SK-N-SH (cell line): ENCODE measurements around the gene MEI1.

Source experiments
- FOXM1 ChIP-seq: IDR thresholded peaks from 2 replicates; pipeline ENCODE4 v1.4.0; 2012; ENCODE audit warnings: low read depth, mild to moderate bottlenecking
- RAD21 ChIP-seq: IDR thresholded peaks from 2 replicates; pipeline ENCODE4 v1.6.1; 2012; ENCODE audit warnings: mild to moderate bottlenecking, low read length
- RCOR1 ChIP-seq: fragments of 150-350 bp; IDR thresholded peaks from 2 replicates; pipeline ENCODE4 v1.6.1; 2017; ENCODE audit warnings: antibody characterized with exemption, low read length
- RXRA ChIP-seq: IDR thresholded peaks from 2 replicates; pipeline ENCODE4 v1.4.0; 2012; ENCODE audit warnings: low read depth, mild to moderate bottlenecking, borderline replicate concordance
- TAF1 ChIP-seq: IDR thresholded peaks from 2 replicates; pipeline ENCODE4 v1.6.1; 2012; ENCODE audit warnings: low read depth, mild to moderate bottlenecking, low read length, moderate library complexity, borderline replicate concordance
- YY1 ChIP-seq: IDR thresholded peaks from 2 replicates; pipeline ENCODE4 v1.4.0; 2012; ENCODE audit warnings: low read depth, mild to moderate bottlenecking
- TF ChIP-seq, protein P1 (sequence below): IDR thresholded peaks from 2 replicates; pipeline ENCODE4 v1.4.0; 2012; ENCODE audit warnings: low read depth
- TF ChIP-seq, protein P2 (sequence below): fragments of 200-600 bp; sonication (generic); IDR thresholded peaks from 2 replicates; pipeline ENCODE4 v1.6.1; 2017; ENCODE audit warnings: antibody characterized with exemption, mild to moderate bottlenecking, moderate library complexity
- TF ChIP-seq, protein P3 (sequence below): IDR thresholded peaks from 2 replicates; pipeline ENCODE4 v1.4.0; 2012; ENCODE audit warnings: low read depth, borderline replicate concordance

DNA sequence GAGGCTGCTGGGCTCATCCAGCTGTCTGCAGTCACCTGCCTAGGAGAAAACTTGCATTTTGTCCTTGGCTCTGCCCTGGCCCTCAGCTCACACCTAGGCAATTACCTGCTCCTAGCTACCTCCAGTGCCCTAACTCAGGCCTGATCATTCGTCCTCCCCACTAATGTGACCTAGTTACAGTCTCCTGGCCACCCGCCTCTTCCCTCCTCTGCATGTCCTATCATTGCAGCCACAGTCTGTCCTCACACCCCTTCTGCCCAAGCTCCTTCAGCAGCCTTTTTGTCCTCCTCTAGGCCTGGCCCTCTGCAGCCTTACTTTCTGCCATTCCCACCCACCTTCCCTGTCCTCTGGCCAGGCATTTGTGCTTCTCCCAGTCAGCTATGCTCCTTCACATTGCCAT lies 83.4 kb downstream of the MEI1 start:
- TF ChIP-seq RXRA (no peak), RAD21 (no peak), YY1 (no peak), TAF1 (no peak), FOXM1 (no peak), RCOR1 (no peak)
- TF ChIP-seq, protein P1, sequence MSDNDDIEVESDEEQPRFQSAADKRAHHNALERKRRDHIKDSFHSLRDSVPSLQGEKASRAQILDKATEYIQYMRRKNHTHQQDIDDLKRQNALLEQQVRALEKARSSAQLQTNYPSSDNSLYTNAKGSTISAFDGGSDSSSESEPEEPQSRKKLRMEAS, result no peak
- TF ChIP-seq, protein P2, sequence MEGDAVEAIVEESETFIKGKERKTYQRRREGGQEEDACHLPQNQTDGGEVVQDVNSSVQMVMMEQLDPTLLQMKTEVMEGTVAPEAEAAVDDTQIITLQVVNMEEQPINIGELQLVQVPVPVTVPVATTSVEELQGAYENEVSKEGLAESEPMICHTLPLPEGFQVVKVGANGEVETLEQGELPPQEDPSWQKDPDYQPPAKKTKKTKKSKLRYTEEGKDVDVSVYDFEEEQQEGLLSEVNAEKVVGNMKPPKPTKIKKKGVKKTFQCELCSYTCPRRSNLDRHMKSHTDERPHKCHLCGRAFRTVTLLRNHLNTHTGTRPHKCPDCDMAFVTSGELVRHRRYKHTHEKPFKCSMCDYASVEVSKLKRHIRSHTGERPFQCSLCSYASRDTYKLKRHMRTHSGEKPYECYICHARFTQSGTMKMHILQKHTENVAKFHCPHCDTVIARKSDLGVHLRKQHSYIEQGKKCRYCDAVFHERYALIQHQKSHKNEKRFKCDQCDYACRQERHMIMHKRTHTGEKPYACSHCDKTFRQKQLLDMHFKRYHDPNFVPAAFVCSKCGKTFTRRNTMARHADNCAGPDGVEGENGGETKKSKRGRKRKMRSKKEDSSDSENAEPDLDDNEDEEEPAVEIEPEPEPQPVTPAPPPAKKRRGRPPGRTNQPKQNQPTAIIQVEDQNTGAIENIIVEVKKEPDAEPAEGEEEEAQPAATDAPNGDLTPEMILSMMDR, result no peak
- TF ChIP-seq, protein P3, sequence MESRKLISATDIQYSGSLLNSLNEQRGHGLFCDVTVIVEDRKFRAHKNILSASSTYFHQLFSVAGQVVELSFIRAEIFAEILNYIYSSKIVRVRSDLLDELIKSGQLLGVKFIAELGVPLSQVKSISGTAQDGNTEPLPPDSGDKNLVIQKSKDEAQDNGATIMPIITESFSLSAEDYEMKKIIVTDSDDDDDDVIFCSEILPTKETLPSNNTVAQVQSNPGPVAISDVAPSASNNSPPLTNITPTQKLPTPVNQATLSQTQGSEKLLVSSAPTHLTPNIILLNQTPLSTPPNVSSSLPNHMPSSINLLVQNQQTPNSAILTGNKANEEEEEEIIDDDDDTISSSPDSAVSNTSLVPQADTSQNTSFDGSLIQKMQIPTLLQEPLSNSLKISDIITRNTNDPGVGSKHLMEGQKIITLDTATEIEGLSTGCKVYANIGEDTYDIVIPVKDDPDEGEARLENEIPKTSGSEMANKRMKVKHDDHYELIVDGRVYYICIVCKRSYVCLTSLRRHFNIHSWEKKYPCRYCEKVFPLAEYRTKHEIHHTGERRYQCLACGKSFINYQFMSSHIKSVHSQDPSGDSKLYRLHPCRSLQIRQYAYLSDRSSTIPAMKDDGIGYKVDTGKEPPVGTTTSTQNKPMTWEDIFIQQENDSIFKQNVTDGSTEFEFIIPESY, result no peak
